HG03558 (cell line): ENCODE data around the gene VAPA.

Experiments
- ATAC-seq: cut with Tn5 transposase; IDR thresholded peaks from one replicate; pipeline ENCODE4 v1.9.1; 2021; ENCODE audit warnings: moderate number of reproducible peaks; ENCODE audit not compliant: unreplicated experiment; ENCODE audit errors: extremely low read depth

The VAPA gene

GRCh38 chr18:9931146-9931545, 17.3 kb downstream of the VAPA start:
- no peak for ATAC-seq

GRCh38 chr18:9931678-9932077, 17.9 kb downstream of the VAPA start:
- no peak for ATAC-seq

GRCh38 chr18:9933865-9934264, 20.0 kb downstream of the VAPA start:
- no peak for ATAC-seq

GRCh38 chr18:9934274-9934673, 20.5 kb downstream of the VAPA start:
- ATAC-seq, result no peak

GRCh38 chr18:9941103-9941502, 27.3 kb downstream of the VAPA start:
- ATAC-seq, result no peak

- no peak for ATAC-seq
These were observed 27.8 kb downstream of the VAPA start for GRCh38 chr18:9941660-9942059.

- ATAC-seq, result no peak
These were observed 29.5 kb downstream of the VAPA start for GRCh38 chr18:9943311-9943710.

GRCh38 chr18:9944805-9945204, 31.0 kb downstream of the VAPA start:
- no peak for ATAC-seq

GRCh38 chr18:9946831-9947230, 33.0 kb downstream of the VAPA start:
- ATAC-seq, result no peak

GRCh38 chr18:9947248-9947647, 33.4 kb downstream of the VAPA start:
- ATAC-seq, result no peak

- no peak for ATAC-seq
These were observed 35.5 kb downstream of the VAPA start for GRCh38 chr18:9949315-9949714.

- no peak for ATAC-seq
These were observed 36.0 kb downstream of the VAPA start for GRCh38 chr18:9949861-9950260.

GRCh38 chr18:9950289-9951016, 36.6 kb downstream of the VAPA start:
- no peak for ATAC-seq

- no peak for ATAC-seq
These were observed 37.4 kb downstream of the VAPA start for GRCh38 chr18:9951022-9951859.

GRCh38 chr18:9952633-9953416, 39.0 kb downstream of the VAPA start:
- ATAC-seq, result no peak

GRCh38 chr18:9958861-9959399, 45.1 kb downstream of the VAPA start:
- no peak for ATAC-seq

- ATAC-seq, result no peak
These were observed 45.7 kb downstream of the VAPA start for GRCh38 chr18:9959564-9959963.

- no peak for ATAC-seq
These were observed 46.6 kb downstream of the VAPA start for GRCh38 chr18:9960258-9960904.

GRCh38 chr18:9961041-9961440, 47.2 kb downstream of the VAPA start:
- no peak for ATAC-seq
